ENCODE data around the gene PPARA.

The PPARA gene

DNA sequence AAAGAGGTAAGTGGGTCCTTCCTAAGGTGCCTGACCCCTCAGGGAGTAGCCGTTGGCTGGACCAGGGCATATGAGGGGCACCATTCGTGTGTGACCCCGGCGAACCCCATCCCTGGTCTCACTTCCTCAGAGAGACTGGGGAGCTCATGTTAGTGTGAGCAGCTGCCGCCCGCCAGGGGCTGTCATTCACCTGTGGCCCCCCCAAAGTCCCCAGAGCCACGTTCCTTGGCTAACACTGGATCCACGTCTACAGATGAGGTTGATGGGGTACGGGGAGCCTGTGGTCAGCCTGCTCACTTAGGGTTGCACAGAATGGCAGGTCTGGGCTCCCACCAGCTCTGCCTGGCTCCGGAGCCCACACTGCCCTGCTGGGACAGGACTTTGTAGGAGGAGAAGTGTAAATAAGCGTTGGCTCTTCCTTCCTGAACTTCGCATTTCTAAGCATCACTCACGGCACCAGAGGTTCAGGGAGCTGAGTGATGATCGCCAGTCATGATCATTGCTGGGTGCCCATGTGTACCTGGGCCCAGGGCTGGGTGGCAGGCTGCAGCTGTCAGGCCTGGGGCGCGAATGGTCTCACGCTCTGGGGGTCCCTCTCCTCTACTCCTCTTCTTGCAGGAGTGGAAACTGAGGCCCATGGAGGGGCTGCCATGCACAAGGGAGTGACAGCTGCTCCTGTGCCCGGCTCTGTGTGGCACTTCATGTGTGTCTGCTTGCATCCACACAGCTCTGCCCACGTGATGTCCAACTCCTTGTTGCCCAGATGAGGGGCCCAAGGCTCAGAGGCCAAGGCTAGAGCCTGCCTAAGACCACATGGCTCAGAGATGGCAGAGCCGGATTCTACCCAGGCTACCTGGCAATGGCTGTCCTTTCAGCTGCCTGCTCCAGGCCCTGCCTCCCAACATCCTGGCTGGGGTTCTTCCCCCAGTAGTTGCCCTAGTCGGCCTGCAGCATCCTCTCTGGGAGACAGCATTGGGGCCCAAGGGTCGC is 128.6 kb downstream of the PPARA start:
- DNase-seq (ENCODE audit: low spot score) = no peak

DNA sequence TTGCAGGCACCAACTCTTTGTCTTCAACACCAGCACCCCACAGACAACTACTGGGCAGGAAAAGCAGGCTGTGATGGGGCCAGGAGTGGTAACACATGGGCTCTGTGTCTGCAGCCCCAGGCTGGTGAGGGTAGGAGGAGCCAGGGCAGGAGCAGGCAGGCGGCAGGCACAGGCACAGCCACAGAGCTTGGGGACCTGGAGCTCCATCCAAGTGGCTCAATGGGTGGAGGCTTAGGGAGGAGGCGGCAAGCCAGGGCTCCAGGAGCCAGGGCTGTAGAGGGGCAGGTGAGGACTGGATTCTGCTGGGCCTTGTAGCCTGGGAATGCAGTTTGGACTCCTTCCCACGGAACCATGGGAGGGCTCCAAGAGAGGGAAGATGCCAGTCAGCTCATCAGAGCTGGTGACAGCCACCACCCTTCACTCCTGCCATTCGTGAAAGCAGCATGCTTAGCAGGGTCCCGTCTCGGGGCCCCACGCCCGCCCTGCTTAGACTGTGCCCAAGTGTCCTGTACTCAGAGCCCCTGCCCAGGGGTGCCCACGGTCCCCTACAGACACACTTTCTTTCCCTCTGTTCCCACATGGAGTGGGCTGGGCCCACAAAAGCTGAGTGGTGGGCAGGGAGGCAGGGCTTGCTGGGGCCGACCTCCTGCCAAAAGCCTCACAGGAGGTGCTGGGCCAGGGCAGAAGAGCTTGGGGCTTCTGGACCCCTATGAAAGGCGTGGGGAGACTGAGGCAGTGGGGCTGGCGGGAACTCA is 129.9 kb downstream of the PPARA start:
- no peak for DNase-seq (ENCODE audit: low spot score)

DNA sequence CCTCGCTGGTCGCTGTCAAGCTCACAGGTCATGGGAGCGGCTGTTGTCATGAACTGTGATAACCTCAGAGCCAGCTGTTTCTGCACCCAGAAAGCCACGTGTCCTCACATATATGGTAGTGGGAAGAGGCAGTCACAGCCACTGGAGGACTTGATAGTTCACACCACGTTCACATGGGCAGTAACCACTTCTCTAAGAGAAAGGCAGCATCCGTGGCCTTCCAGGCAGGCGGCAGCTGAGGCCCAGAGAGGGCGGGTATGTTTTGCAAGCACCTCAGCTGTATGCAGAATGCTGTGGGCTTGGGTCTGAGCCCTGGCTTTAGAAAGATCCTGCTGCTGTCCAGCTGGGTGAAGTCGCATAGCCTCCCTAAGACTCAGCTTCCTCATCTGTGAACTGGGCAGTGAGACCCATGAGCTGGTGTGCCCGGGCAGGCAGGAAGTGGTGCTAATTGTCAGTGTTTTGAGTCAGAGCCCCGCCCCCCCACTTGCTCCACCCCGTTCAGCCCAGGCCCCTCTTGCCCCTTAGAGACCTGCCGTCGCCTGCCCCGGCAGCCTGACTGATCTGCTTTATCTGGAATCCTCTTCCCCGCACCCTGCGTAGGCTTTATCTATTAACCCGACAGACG is 130.8 kb downstream of the PPARA start:
- no peak for DNase-seq (ENCODE audit: low spot score)

DNA sequence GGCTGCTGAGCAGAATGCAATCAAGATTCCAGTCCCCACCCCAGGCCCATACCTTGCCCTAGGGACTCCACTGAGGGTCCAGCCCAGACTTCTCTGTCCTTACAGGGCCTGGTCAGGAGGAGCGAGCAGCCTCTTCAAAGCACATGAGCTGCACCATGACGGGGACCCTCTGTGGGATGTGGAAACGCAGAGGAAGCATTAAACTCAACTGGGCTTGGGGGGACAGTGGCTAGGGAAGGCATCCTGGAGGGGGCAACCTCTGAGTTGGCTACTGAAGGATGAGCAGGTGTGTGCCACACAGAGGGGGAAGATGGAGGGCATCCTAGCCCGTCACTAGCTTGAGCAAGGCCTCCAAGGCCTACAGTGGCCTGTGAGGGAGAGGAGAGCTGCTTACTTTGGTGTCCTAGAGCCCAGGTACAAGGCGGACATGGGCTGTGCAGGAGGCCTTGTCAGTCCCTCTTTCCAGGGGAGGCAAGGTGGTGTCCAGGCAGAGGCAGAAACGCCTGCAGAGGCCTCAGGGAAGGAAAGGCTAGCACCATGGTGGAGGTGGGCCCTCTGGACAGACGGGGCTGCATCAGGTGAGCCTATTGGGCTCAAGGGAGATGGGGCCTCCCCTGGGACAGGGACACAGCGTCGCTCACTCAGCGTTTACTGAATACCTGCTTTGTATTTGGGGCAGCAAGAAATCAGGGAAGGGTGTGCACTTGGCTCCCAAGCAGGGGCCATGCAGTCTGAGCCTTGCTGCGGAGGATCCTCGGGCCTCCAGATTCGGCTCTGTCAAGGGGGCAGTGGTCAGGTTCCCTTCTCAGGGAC is 131.7 kb downstream of the PPARA start:
- no peak for DNase-seq (ENCODE audit: low spot score)

DNA sequence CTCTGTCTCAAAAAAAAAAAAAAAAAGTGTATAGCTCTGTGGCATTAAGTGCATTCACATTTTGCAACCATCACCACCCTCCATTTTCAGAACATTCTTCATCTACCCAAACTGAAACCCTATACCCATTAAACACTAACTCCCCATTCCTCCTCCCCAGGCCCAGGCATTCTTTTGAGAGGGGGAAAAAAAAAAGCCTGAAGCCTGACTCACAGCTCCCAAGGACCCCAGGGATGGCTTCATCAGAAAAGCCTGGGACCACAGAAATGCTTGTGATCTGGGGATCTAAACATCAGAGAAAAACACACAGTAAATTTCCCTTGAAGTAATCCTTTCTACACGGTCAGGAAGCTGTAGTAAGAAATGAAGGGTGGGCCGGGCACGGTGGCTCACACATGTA is 135.7 kb downstream of the PPARA start:
- no peak for DNase-seq (ENCODE audit: low spot score)

DNA sequence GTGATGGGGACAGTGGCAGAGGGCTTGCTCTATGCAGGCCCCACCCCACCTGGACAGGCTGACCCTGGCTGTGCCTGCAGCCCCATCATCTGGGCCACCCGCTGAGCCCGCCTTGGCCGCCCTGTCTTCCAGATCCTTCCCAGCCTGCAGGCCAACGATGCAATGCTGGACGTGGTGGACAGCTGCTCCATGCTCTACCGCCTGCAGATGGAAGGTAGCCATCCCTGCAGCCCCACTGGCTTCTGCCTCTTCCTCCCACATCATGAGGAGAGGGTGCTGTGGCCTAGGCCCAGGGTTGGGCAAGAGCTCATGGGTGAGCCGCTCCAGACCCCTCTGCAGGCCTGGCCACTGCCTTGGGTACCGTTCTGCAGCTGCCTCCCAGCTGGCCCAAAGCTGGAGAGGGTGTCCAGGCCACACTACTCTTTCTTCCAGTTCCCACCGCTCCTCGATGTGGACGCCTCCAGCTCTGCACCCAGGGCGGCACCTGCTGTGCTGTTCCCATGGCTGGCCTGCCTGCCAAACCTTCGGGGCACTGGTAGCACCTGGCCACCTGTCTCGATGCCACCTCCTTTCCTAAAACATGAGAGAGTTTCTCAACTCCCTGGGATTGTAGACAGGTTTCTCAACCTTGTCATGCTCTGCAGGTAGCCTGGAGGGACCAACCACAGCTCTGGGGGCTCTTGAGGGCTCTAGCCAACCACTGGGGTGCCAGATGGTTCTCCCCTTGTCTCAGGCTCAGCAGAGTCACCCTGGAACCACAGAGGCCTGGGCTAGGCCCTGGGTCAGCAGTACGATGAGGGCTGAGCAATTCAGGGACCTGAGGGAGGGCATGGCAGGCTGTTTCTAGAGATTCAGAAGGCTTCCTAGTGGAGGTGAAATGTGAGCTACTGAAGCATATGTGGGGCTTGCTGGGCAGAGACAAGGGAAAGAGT is 136.9 kb downstream of the PPARA start:
- no peak for DNase-seq (ENCODE audit: low spot score)

DNA sequence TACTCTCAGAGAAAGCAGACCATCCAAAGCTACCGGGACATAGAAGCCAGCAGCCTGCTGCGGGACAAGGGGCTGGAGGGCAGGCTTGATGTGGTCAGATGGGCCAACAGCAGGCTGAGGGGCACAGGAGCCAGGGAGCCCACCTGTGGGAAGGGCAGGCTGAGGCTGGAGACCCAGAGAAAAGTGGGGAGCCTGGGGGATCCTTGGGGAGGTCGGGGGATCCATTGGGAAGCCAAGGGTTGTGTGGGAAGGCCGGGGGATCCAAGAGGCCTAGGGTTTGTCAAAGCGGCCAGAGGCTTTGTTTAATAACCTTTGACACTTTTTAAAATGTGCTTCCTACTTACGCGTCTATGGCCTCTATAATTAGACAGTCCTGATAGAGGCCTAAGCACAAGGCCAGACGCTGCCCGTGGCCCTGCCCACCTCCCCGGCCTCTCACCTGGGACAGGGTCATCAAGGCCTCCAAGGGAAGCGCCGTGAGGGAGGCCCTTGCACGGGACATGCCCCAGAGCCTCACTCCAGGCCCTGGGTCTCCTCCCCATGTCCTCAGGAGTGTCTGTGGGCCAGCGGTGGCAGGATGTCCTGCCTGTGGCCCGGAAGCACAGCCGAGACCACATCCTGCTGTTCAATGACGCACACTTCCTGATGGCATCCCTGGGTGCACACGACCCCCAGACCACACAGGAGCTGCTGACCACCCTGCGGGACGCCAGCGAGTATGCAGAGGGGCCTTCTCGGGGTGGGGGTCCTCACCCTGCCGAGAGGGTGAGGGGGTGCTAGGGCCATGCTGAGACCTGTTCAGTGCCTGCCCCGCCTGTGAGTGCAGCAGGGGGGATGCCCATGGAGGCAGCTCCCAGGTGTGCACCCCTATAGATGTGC is 137.8 kb downstream of the PPARA start:
- no peak for DNase-seq (ENCODE audit: low spot score)

DNA sequence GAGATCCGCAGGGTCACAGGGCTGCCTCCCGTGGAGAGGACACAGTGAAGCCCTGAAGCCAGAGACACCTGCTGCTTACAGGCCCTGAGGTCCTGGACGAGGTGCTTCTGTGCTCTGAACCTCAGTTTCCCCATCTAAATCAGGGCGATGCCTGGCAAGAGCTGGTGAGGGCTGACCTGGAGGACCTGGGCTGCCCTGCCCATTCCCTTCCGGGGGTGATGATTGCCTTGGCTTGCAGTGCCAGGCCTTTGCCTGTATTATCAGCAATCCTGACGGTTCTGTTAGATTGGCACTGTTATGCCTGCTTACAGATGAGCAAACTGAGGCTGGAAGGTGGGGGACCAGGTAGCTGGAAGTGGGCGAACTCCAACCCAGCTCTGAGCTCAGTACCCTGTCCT is 138.5 kb downstream of the PPARA start:
- no peak for DNase-seq (ENCODE audit: low spot score)

DNA sequence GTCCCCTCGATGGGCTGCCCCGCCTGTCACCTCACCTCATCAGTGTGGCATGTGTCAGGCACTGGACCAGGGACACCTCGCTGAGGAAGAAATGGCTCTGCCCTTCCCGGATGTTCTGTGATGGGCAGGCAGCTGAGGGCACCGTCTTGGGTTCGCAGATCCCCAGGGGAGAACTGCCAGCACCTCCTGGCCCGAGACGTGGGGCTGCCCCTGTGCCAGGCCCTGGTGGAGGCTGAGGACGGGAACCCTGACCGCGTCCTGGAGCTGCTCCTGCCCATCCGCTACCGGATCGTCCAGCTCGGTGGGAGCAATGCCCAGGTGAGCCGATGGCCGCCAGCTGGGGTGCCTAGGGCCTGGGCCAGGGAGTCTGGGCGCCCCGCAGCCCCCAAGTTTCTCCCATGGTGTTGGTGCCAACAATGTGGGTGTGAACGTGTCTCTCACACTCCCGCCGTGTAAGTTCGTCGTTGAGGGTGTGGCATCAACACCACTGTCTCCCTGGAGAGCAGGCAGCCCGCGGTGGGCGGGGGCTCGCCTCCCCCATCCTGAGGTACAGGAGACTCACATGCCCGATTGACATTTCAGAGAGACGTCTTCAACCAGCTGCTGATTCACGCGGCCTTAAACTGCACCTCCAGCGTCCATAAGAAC is 139.0 kb downstream of the PPARA start:
- DNase-seq (ENCODE audit: low spot score) = no peak

DNA sequence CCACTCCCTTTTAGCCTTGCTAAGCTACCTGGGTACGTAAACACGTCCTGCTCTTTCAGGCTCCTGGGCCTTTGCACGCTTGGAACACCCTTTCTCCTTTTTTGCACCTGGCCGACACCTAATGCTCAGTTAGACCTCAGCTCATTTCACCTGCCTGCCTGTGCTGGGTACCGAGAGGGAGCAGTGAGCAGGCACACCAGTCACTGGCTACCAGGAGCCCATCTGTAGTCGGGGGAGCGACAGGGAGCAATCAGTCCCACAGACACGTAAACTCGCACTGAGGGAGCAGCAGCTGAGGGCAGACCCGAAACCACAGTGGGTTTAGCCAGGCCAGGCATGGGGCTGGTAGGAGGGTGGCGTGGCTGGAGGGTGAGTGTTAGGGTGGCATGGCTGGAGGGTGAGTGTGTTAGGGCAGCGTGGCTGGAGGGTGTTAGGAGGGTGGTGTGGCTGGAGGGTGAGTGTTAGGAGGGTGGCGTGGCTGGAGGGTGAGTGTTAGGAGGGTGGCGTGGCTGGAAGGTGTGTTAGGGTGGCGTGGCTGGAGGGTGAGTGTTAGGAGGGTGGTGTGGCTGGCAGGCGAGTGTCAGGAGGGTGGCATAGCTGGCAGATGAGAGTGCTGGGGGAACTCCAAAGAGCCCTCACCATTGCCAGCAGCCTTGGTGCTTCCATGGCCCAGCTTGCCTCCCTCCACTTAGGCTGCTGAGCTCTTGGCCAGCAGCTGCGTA is 140.0 kb downstream of the PPARA start:
- no peak for DNase-seq (ENCODE audit: low spot score)

DNA sequence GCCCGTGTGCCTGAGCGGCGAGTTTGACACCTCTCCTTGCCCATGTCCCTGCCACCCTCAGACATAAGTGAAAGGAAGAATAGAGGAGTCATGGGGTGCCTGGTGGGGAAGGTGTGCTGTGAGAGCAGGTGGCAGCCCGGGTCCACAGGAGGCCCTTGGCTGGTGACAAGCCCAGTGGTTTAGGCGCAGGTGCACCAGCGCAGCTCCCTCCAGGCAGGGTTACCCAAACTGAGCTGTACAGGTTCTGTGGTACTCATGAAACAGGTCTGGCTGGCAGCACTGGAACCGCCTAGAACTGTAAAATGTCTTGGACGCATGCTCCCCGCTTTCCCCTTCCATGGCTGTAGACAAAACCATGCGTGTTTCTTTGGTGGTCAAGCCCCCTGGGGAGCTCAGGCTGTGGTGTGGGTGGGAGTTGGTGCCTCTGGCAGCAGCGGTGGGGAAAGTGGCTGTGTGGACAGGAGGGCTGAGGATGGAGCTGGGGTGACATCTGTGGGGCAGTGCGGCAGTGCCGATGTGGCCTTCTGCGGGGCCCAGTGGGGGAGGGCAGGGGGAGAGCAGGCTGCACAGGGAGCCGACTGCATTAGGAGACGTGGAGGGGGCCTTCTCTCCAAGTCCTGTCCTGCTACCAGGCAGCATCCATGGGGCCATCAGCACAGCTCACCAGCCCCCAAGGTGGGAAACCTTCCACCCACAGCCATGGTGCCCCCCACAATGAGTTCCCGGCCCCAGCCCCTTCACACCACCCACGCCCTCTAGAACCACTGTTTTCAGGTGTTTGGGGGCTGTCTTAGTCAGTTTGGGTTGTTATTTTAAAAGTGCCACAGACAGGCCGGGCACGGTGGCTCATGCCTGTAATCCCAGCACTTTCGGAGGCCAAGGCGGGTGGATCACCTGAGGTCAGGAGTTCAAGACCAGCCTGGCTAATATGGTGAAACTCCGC is 140.8 kb downstream of the PPARA start:
- DNase-seq (ENCODE audit: low spot score) = no peak

DNA sequence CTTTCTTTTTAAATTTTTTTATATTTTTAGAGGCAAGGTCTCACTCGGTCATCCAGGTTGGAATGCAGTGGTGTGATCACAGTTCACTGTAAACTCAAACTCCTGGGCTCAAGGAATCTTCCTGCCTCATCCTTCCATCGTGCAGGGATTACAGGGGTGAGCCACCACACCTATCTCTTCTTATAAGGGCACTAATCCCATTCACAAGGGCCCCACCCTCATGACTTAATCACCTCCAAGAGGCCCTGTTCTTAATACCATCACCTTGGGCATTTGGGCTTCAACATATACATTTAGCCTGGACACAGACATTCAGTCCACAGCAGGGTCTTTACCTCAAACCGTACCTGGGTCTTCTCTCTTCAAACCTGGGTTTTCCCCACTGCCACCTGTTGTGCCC is 141.8 kb downstream of the PPARA start:
- no peak for DNase-seq (ENCODE audit: low spot score)

DNA sequence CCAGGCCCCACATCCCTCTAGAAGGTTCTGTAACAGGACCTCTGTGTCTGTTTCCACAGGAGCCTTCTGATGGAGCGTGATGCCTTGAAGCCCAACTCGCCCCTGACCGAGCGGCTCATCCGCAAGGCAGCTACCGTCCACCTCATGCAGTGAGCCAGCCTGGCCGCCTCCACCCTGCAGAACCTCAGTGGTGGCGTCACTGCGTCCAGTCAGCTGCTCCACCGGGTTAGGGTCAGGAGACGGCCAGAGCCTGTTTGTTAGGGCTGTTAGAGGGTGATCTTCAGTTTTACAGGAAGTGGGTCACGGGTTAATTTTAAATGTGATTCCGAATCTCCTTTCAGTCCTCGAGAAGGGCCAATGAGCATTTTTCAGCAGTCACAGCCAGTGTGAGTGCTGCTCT is 142.4 kb downstream of the PPARA start:
- DNase-seq (ENCODE audit: low spot score) = no peak

Measured in GM03348 (cell line).